ENCODE measurements around the gene SLC25A43.

GRCh38 chrX:119407681-119408080 is 8.5 kb downstream of the SLC25A43 start:
- no peak for TF ChIP-seq EZH2phosphoT487 (IDR thresholded peaks at IDR 0.05; ENCODE audit: borderline replicate concordance)
- no peak for TF ChIP-seq CTCF (conservative IDR thresholded peaks at IDR 0.05; ENCODE audit: low read length)
